Activated CD8-positive, alpha-beta memory T cell treated with anti-CD3 and anti-CD28 coated beads for 4 hours (primary cell): ENCODE results near the gene ZC3H4.

ENCODE experiments used
- DNase-seq, 2 donors: peaks; one replicate each; pipeline ENCODE4 v3.0.0-alpha.2; 2020; ENCODE audit warnings: low read depth in 2 of 2

Gene ZC3H4

GRCh38 chr19:47021536-47022139 is 91.9 kb downstream of the ZC3H4 start:
- DNase-seq, result no peak

GRCh38 chr19:47020992-47021496 is 92.5 kb downstream of the ZC3H4 start:
- DNase-seq, result no peak

GRCh38 chr19:47020132-47020805 is 93.3 kb downstream of the ZC3H4 start:
- DNase-seq, result no peak

GRCh38 chr19:47019431-47020041 is 94.0 kb downstream of the ZC3H4 start, which contains the start of gene NPAS1:
TSS of gene NPAS1 (plus strand) at chr19:47019837. CDS start at chr19:47021048, 1,211 bp downstream.
- no peak for DNase-seq

- DNase-seq, result no peak
These were observed 94.7 kb downstream of the ZC3H4 start for GRCh38 chr19:47018923-47019322.
